GM19351 (cell line): ENCODE data around the gene SAPCD2.
"Not testable (repeated sequence)": the region's sequence is repeated elsewhere in the genome, so short reads cannot be mapped to it uniquely, and the experiment has no call there.

Experiments used
- ATAC-seq: cut with Tn5 transposase; IDR thresholded peaks from one replicate; pipeline ENCODE4 v1.9.1; 2021; ENCODE audit warnings: mild to moderate bottlenecking, moderate library complexity; ENCODE audit not compliant: unreplicated experiment

SAPCD2 gene, protein sequence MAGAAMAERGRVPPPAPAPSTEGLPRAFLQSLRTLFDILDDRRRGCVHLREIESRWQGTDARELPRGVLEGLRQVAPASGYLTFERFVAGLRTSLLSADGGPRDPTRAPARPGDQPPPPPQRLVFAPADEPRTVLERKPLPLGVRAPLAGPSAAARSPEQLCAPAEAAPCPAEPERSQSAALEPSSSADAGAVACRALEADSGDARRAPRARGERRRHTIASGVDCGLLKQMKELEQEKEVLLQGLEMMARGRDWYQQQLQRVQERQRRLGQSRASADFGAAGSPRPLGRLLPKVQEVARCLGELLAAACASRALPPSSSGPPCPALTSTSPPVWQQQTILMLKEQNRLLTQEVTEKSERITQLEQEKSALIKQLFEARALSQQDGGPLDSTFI

DNA sequence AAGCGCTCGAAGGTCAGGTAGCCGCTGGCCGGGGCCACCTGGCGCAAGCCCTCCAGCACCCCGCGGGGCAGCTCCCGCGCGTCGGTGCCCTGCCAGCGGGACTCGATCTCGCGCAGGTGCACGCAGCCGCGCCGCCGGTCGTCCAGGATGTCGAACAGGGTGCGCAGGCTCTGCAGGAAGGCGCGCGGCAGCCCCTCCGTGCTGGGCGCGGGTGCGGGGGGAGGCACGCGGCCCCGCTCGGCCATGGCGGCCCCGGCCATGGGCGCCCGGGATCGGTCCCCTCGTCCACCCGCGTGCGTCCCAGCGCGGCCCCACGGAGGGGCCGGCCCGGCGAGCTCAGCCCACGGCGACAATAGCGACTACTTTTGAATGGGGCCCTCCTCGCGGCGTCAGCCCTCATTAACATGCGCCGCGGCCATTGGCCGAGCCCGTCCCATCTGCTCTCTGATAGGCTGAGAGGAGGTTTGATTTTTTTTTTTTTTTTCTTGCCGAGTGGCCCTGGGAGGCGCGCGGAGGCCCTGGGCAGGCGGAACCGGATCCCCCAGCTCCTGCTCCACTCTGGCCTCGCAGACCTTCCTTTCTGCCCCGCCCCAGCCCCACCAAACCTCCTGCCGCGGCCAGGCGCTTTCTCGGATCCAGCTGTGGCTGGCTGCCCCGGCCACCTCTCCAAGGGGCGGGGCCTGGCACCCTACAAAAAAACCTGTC lies at the start of gene SAPCD2:
TSS of gene SAPCD2 (minus strand) at position 357 of the 705 bp plus-strand sequence. CDS start at position 260, 97 bp downstream.
- peak; percentile 75 for ATAC-seq

DNA sequence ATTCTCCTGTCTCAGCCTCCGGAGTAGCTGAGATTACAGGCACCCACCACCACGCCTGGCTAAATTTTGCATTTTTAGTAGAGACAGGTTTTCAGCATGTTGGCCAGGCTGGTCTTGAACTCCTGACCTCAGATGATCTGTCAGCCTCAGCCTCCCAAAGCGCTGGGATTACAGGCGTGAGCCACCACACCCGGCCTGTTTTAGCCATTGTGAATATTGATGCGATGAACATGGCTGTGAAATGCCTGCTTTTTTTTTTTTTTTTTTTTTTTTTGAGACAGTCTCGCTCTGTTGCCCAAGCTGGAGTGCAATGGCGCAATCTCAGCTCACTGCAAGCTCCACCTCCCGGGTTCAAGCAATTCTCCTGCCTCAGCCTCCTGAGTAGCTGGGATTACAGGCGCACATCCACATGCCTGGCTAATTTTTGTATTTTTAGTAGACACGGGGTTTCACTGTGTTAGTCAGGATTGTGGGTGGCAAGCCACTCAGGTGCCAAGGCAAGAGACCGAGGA lies 47.8 kb upstream of the SAPCD2 start:
- not testable (repeated sequence) for ATAC-seq

DNA sequence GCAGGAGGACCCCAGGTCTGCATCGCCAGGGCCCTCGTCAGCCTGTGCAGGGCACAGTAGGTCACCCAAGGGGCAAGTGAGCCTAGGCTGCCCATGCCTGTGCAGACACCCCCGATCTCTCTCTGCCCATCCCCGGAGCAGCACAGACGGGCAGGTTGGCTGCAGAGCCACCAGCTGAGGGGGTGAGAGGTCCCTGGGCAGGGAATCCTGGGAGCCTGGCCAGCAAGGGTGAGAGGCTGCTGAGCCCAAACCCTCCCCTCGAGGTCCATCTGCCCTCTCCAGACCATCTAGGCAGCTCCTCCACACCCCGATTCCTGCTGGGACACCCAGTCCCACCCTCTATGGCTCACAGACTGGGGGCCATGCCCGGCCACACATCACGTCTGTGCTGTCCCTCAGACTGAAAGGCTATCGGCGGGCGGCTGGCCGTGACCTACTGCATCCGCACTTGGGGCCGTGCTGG lies 46.9 kb upstream of the SAPCD2 start:
- no peak for ATAC-seq

DNA sequence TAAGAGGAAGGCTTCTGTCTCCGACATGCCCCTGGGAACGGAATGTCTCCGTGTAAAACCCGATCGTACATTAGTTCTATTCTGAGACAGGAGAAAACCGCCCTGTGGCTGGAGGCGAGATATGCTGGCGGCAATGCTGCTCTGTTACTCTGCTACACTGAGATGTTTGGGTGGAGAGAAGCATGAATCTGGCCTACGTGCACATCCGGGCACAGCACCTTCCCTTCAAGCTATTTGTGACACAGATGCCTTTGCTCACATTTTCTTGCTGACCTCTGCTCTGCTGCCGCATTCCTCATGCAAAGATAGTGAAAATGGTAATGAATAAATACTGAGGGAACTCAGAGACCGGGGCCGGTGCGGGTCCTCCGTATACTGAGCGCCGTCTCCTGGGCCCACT lies 46.4 kb upstream of the SAPCD2 start:
- no peak for ATAC-seq

DNA sequence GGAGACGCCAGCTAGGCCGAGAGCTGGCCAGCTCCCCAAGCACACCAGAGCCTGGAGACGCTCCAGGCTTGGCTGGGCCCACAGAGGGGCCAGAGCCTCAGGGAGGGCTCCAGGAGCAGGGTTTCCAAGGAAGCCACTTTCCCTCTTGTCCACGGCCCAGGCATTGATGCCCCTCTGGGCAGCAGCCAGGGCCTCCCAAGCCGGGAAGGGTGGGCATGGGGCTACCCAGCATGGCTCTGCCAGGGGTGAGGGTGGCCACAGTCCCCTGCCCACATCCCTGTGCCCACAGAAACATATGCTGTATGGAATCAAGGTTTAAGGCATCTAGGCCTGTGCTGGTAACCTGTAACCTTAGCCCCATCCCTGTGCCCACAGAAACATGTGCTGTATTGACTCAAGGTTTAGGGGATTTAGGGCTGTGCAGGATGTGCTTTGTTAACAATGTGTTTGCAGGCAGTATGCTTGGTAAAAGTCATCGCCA lies 45.7 kb upstream of the SAPCD2 start:
- ATAC-seq: no peak

DNA sequence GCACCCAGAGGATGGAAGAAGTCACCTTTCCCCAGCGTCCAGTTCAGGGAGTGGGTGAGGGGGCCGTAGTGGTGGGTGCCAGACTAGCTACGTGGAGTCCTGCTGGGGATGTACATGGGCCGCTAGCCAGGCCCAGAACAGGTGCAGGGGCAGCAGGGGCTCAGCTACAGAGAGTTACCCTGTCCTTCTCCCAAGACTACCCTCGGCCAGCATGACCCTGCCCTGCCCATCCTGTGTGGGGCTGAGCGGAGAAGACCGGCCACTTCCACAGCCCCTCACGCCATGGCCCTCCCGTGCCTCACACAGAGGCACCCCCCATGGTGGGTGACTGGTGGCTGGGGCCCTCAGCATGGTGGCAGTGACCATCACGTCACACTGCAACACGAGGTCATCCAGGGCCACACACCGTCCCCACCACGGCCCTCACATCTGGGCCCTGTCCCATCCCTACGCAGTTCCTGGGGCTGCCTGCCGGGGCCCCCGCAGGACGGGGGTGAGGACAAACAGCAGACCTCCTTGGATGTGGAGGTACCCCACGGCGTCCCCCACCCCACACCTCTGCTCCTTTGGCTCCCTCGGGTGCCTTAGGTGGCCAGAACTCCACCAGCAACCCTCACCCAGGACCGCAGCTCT lies 45.2 kb upstream of the SAPCD2 start:
- ATAC-seq: no peak

DNA sequence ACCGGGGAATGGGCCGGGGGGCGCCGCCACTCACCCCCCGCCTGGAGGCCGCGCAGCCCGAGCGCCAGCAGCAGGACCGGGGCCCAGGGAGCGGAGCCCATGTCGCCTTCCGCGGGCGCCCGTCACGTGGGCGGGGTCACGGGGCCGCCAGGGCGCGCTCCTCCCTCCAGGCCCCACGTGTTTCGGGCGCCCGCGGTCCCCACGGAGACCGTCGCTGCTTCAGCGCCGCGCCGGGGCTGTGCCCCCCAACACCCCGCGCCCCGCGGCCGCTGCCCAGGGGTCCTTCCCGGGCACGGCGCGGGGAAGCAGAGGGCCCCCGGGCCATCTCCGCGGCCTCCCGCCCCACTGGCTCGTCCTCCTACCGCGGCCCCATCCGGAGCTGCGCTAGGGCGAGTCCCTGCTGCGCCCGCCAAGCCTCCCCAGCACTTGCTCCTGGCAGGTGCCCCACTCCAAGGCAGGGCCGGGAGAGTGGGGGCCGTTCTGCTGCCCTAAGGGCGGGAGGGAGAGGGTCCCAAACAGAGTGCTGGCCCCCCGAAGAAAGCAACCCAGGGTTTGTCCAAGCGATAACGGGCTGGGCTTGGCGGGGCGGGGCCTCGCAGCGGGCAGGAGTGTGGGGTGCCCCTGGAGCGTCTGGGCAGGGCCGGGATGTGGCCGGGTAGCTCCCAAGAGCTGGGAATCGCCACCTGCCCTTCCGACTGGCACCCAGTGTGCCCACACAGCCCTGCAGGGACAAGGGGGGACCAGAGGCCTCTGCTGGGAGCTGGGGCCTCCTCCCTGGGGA lies 44.4 kb upstream of the SAPCD2 start, which contains the start of gene DPP7:
TSS of gene DPP7 (minus strand) at position 121 of the 781 bp plus-strand sequence. CDS start at position 101, 20 bp downstream.
- ATAC-seq: peak; percentile 76

DNA sequence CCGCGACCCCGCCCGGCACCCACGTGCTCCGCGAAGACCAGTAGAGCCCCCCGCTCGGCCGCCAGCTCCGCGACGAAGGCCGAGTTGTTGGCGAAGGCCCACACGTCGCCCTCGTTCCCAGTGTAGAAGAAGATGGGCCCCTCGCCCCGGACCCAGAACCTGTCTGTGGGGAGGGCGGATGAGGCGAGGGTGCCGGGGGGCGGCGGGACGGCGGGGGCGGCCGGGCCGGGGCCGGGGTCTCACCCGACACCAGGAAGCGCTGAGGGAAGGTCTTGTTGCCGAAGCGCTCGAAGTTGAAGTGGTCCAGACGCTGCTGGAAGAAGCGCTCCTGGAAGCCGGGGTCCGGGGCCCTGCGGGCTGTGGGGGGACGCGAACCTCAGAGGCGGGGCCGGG lies 43.9 kb upstream of the SAPCD2 start:
- ATAC-seq: peak; percentile 14

DNA sequence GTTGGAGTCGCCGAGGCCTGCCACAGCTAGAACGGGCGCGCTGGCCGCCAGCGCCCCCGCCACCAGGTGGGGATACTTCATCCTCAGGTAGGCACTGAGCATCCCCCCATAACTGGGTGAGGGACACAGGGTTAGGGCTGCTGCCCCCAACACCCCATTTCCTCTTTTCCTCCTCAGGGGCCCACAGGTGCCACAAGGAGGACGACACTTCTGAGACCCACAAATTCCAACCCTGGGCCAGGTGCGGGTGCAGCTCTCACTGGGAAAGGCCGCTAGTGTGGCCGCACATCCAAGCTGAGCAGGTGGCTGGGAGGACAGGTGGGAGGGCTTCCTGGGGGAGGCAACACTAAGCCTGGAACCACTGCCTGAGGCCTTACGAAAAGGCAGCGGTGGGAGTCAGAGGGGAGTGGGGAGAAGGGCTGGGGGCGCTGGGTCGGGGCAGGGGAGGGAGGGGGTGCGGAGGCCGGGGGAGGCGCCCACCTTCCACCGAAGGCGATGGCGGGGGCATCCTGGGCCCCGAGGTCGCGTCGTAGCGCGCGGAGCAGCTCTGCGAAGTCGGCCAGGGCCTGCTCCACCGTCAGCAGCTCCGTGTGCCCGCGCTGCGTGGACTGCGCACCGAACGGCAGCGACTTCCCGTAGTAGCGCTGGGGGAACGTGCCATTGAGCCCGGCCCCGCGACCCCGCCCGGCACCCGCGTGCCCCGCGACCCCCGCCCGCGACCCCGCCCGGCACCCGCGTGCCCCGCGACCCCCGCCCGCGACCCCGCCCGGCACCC lies 43.2 kb upstream of the SAPCD2 start:
- no peak for ATAC-seq

DNA sequence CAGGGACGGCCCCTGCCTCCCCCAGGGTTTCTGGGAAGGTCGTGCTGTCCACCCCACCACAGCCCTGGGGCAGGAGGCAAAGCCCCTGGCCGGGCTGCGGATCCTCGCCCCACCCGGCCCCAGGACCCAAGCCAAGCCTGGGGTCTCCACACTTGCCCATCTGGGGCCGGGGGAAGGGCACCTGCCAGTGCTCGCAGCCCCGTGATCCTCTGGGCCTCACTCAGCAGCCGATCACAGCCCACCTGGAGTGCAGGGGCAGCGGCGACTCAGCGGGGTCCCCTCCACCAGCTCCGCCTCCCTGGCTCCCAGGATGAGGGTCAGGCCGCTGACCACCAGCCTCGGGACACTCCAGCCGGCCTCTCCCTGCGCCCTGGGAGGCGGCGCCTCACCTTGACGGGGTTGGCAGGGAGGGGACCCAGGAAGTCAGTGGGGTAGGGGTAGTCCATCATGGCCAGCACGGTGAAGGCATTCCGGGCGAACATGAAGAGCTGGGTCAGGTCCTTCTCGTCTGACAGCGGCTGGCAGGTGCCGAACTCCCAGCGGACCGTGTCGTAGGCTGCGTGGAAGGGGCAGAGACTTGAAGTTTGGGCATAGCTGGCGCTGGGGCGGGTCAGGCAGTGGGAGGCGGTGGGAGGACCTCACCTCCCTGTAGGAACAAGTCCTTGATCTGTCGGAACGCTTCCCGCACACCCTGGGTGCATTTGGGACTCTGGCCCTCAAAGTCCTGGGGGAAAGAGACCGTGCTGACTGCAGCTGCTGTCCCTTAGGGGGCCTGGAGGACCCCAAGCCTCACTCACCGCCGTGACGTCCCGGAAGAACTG lies 42.4 kb upstream of the SAPCD2 start:
- no peak for ATAC-seq

DNA sequence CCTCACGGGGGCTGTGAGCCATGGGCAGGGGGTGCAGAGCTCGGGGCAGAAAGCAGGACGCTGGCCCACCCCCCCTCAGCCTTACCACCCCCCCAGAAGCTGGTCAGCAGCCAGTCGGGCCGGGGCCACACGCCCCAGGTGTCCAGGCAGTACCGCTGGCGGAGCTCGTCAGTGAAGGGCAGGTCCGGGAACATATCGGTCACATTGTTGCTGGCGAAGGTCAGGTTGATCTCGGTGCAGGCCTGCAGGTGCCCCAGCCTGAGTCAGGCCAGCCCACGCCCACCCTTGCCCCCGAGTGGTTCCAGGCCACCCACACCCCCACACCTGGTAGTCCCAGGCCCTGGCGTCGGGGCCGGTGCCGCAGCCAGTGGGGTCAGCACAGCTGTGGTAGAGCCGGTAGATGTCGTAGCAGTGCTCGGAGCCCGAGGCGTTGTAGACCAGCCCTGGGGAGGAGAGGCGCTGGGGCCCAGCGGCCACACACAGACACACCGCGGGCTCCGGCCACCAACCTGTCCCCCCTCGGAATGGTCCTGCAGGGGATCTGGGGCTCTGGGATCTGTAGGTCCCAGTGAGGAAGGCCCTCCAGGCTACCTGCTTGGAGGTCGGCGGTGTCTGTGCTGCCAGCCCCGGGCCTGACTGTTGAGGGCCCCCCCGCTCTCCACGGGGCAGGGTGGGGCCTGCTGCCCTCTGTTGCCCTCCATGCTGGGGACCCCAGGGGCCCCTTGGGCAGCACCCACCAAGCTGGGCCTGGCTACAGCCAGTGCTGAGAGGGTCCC lies 41.6 kb upstream of the SAPCD2 start:
- no peak for ATAC-seq

DNA sequence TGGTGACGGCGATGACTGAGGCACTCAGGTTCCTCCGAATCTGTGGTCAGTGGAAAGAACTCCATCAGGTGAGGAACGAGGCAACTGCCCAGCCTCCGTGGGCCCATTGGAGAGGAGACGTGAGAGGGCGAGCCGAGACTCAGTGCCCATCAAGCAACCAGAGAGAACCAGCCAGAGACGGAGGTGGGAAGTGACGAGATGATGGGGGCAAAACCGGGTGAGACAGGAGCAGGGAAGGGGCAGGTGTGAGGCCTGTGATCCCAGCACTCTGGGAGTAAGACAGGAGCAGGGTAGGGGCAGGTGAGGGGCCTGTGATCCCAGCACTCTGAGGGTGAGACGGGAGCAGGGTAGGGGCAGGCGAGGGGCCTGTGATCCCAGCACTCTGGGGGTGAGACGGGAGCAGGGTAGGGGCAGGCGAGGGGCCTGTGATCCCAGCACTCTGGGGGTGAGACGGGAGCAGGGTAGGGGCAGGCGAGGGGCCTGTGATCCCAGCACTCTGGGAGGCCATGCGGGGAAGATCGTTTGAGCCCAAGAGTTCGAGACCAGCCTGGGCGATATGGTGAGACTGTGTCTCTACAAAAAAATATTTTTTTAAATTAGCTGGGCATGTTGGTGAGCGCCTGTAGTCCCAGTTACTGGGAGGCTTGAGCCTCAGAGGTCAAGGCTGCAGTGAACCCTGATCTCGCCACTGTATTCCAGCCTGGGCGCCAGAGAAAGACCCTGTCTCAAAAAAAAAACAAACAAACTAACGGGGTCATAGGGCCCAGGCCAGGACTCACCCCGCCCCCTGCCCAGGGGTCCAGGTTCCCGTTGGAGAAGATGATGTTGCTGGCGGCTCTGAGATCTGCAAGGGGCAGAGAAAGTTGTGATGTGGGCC lies 40.8 kb upstream of the SAPCD2 start:
- no peak for ATAC-seq

DNA sequence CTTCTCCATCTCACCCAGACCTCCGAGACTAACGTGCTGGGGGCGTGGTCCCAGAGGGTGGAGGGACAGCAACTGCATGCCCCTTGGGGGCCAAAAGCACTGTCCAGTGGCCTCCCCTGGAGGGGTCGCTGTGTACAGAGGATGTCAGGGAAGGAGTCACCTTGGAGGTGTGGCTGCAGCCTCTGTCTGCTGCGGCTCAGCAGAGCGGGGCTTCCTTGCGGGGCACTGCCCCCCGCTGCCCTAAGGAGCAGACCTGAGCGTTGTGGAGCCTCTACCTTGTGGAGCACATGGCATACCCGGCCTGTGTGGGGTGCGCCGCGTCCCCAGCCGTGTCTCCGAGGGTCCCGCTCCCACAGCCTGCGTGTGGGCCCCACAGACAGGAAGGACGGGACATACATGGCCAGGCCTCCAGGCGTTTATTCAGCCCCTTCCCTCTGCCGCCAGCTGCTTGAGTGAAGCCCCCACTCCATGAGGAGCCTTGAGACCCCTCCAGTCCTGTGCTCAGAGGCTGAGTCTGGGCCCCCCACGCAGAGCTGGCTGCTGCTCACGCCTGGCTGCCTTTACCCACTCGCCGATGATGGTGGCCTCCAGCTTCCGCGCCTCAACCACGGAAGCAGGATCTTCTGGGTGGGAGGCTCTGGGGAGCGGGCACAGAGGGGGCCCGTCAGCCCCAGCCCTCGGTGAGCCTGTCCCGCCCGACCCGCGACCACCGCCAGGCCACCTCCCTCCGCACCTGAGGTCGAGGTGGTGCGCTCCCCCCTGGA lies 40.0 kb upstream of the SAPCD2 start:
- ATAC-seq: no peak

DNA sequence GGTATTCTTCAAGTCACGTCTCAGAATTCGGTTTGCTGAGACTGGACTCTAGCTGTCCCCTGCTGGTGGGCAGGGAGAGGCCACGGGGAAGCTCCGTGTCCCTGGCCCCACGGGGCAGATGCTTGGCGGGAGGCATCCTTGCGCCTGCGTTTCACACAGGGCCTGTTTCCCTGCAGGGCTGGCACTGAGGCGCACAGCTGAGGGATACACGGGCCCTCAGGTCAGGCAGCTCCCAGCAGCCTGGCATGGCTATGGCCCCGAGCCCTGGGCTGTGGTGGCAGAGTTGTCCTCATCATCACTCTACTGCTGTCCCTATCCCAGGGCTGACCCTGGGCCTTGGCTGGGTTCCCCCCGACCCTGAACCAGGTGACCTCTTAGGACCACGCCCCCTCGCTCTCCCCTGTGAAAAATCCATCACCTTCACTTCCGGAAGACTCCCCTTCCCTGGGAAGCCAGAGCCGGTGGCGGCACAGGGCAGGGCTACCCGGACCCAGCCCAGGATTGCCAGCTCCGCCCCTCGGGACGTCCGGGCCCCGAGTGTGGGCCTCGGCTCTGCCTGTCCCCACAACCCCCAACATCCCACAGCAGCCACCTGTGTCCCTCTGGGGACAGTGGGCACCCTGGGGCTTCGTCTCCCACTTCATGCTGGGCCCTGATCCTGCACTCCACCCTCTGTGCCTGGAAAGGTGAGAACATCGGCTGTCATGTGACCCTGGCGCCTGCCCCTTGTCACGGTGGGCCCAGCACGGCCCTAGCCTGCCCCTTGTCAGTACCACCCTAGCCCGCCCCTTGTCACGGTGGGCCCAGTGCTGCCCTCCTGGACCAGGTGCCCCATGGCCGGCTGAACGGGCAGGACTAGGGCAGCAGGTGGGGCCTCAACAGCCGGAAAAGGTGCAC lies 39.1 kb upstream of the SAPCD2 start:
- ATAC-seq: no peak

DNA sequence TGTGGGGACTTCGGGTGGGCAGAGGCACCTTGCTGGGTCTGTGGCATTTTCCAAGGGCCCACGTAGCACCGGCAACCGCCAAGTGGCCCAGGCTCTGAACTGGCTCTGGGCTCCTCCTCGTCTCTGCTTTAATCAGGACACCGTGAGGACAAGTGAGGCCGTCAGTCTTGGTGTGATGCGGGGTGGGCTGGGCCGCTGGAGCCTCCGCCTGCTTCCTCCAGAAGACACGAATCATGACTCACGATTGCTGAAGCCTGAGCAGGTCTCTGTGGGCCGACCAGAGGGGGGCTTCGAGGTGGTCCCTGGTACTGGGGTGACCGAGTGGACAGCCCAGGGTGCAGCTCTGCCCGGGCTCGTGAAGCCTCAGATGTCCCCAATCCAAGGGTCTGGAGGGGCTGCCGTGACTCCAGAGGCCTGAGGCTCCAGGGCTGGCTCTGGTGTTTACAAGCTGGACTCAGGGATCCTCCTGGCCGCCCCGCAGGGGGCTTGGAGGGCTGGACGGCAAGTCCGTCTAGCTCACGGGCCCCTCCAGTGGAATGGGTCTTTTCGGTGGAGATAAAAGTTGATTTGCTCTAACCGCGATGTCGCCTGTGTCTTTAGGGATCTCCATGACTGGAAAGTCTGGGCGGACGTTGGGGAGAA lies 38.4 kb upstream of the SAPCD2 start:
- no peak for ATAC-seq
